ENCODE results near the gene SCN3A. TPM values are rescaled to one million over a fixed set of nuclear protein-coding genes. Genes with fewer than 3 reads are reported as not detected.

Gene SCN3A
- total RNA-seq, 1 donor from 2014 or later = 1.4 TPM

DNA sequence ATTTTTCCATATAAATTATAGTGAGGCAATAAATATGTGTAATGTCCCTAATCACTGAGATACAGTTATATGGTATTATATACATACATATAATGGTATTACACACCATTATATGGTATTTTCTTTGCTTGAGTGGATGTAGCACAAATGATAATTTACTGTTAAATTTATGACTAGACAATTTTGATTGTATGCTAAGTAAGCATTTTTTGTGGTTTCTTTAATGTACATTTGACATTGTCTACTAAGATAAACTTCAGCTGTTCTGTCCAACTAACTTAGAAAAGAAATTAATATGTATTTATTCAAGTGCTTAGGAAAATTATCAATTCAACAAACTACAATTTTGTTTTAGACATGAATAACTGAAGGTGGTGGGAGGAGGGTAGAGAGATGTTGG lies 122.6 kb downstream of the SCN3A start:
- DNase-seq (ENCODE audit: low read depth) (no peak), FAIRE-seq (no peak)
- Mint-ChIP-seq H3K36me3 (ENCODE audit: low read depth, unreplicated experiment) (no peaks in the 10 kb centered on the region), H3K27me3 (ENCODE audit: low read depth, unreplicated experiment) (no peaks in the 10 kb centered on the region), H3K4me3 (ENCODE audit: unreplicated experiment) (no peak overlapping the region), H3K4me1 (ENCODE audit: low read depth, unreplicated experiment) (no peaks in the 10 kb centered on the region), H3K9me3 (ENCODE audit: unreplicated experiment) (peaks cover 4% of the 10 kb centered on the region), H3K27ac (ENCODE audit: unreplicated experiment) (no peak overlapping the region)
- Histone ChIP-seq H2AFZ (ENCODE audit: low read depth, low read length) (no peak overlapping the region), H3K27me3 (ENCODE audit: insufficient read depth, low read length) (no peaks in the 10 kb centered on the region), H3K4me1 (ENCODE audit: insufficient read depth, low read length) (no peaks in the 10 kb centered on the region), H3K4me3 (ENCODE audit: insufficient read depth, low read depth, low read length) (no peak overlapping the region), H3K9me3 (ENCODE audit: insufficient read depth, low read depth, low read length) (no peaks in the 10 kb centered on the region), H3K27ac (ENCODE audit: low read depth, low read length) (no peak overlapping the region), H4K20me1 (ENCODE audit: insufficient read depth, low read length) (no peaks in the 10 kb centered on the region), H3K79me2 (ENCODE audit: insufficient read depth, low read length) (no peaks in the 10 kb centered on the region), H3K9ac (ENCODE audit: low read length) (no peak overlapping the region), H3K36me3 (ENCODE audit: insufficient read depth, low read length) (no peaks in the 10 kb centered on the region), H3K4me2 (ENCODE audit: low read length) (no peak overlapping the region)
- TF ChIP-seq, protein P1, sequence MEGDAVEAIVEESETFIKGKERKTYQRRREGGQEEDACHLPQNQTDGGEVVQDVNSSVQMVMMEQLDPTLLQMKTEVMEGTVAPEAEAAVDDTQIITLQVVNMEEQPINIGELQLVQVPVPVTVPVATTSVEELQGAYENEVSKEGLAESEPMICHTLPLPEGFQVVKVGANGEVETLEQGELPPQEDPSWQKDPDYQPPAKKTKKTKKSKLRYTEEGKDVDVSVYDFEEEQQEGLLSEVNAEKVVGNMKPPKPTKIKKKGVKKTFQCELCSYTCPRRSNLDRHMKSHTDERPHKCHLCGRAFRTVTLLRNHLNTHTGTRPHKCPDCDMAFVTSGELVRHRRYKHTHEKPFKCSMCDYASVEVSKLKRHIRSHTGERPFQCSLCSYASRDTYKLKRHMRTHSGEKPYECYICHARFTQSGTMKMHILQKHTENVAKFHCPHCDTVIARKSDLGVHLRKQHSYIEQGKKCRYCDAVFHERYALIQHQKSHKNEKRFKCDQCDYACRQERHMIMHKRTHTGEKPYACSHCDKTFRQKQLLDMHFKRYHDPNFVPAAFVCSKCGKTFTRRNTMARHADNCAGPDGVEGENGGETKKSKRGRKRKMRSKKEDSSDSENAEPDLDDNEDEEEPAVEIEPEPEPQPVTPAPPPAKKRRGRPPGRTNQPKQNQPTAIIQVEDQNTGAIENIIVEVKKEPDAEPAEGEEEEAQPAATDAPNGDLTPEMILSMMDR (IDR thresholded peaks at IDR 0.05; ENCODE audit: insufficient read depth, low read depth, low read length) = no peak
- no peak for TF ChIP-seq EZH2 (IDR thresholded peaks at IDR 0.05; ENCODE audit: insufficient read depth, low read length)

DNA sequence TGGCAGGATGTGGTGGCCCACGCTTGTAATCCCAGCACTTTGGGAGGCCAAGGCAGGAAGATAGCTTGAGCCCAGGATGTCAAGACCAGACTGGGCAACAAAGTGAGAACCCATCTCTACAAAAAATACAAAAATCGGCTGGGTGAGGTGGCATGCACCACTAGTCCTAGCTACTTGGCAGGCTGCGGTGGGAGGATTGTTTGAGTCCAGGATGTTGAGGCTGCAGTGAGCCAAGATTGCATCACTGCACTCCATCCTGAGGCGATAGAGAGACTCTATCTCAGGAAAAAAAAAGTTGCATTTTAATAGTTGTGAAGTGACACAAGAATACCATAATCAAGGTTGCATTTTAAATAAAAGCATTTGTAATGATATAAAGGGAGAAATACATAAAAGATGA lies 124.4 kb downstream of the SCN3A start:
- Histone ChIP-seq H3K79me2 (ENCODE audit: insufficient read depth, low read length) (no peaks in the 10 kb centered on the region), H2AFZ (ENCODE audit: low read depth, low read length) (no peak overlapping the region), H3K9ac (ENCODE audit: low read length) (no peak overlapping the region), H3K4me1 (ENCODE audit: insufficient read depth, low read length) (no peaks in the 10 kb centered on the region), H3K4me2 (ENCODE audit: low read length) (no peak overlapping the region), H3K27me3 (ENCODE audit: insufficient read depth, low read length) (no peaks in the 10 kb centered on the region), H3K9me3 (ENCODE audit: insufficient read depth, low read depth, low read length) (peaks cover 6% of the 10 kb centered on the region), H3K36me3 (ENCODE audit: insufficient read depth, low read length) (no peaks in the 10 kb centered on the region), H4K20me1 (ENCODE audit: insufficient read depth, low read length) (no peaks in the 10 kb centered on the region), H3K4me3 (ENCODE audit: insufficient read depth, low read depth, low read length) (no peak overlapping the region), H3K27ac (ENCODE audit: low read depth, low read length) (no peak overlapping the region)
- H3K4me3 Mint-ChIP-seq (ENCODE audit: unreplicated experiment) = no peak overlapping the region
- FAIRE-seq = no peak
- TF ChIP-seq, protein P1 (IDR thresholded peaks at IDR 0.05; ENCODE audit: insufficient read depth, low read depth, low read length) = no peak
- no peak for TF ChIP-seq EZH2 (IDR thresholded peaks at IDR 0.05; ENCODE audit: insufficient read depth, low read length)
- H3K27ac Mint-ChIP-seq (ENCODE audit: unreplicated experiment) = no peak overlapping the region
- peaks cover 4% of the 10 kb centered on the region for H3K9me3 Mint-ChIP-seq (ENCODE audit: unreplicated experiment)
- DNase-seq (ENCODE audit: low read depth) = no peak
- no peaks in the 10 kb centered on the region for H3K36me3 Mint-ChIP-seq (ENCODE audit: low read depth, unreplicated experiment)
- H3K27me3 Mint-ChIP-seq (ENCODE audit: low read depth, unreplicated experiment) = no peaks in the 10 kb centered on the region
- no peaks in the 10 kb centered on the region for H3K4me1 Mint-ChIP-seq (ENCODE audit: low read depth, unreplicated experiment)

DNA sequence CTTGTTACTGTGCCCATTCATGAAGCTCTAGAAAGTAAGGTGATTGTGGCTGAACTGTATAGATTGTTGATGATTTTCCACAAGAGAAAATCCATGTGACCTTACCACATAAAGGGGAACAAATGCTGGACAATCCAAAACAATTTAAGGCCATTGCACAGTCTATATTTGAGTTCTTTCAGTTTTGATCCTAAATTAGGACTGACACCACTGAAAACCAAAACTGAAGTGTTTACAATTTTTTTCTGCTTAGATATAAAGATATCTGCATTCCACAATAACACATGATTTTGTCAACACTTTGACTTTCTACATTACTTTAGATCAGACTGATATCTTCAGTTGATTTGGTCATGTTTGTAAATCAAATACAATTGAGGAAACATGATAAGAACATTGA lies 124.9 kb downstream of the SCN3A start:
- no peak overlapping the region for H3K9ac ChIP-seq (ENCODE audit: low read length)
- H2AFZ ChIP-seq (ENCODE audit: low read depth, low read length) = no peak overlapping the region
- Mint-ChIP-seq H3K36me3 (ENCODE audit: low read depth, unreplicated experiment) (no peaks in the 10 kb centered on the region), H3K4me3 (ENCODE audit: unreplicated experiment) (no peak overlapping the region), H3K27me3 (ENCODE audit: low read depth, unreplicated experiment) (no peaks in the 10 kb centered on the region), H3K27ac (ENCODE audit: unreplicated experiment) (no peak overlapping the region), H3K4me1 (ENCODE audit: low read depth, unreplicated experiment) (no peaks in the 10 kb centered on the region), H3K9me3 (ENCODE audit: unreplicated experiment) (peaks cover 4% of the 10 kb centered on the region)
- FAIRE-seq (no peak), DNase-seq (ENCODE audit: low read depth) (no peak)
- no peaks in the 10 kb centered on the region for H3K4me1 ChIP-seq (ENCODE audit: insufficient read depth, low read length)
- no peak overlapping the region for H3K27ac ChIP-seq (ENCODE audit: low read depth, low read length)
- H3K9me3 ChIP-seq (ENCODE audit: insufficient read depth, low read depth, low read length) = peaks cover 8% of the 10 kb centered on the region
- no peak overlapping the region for H3K4me3 ChIP-seq (ENCODE audit: insufficient read depth, low read depth, low read length)
- no peak overlapping the region for H3K4me2 ChIP-seq (ENCODE audit: low read length)
- H3K79me2 ChIP-seq (ENCODE audit: insufficient read depth, low read length) = no peaks in the 10 kb centered on the region
- no peaks in the 10 kb centered on the region for H3K36me3 ChIP-seq (ENCODE audit: insufficient read depth, low read length)
- TF ChIP-seq EZH2 (IDR thresholded peaks at IDR 0.05; ENCODE audit: insufficient read depth, low read length) = no peak
- TF ChIP-seq, protein P1 (IDR thresholded peaks at IDR 0.05; ENCODE audit: insufficient read depth, low read depth, low read length) = no peak
- H3K27me3 ChIP-seq (ENCODE audit: insufficient read depth, low read length) = no peaks in the 10 kb centered on the region
- H4K20me1 ChIP-seq (ENCODE audit: insufficient read depth, low read length) = no peaks in the 10 kb centered on the region
